Gastroesophageal sphincter (tissue), 4 donors: Measurements from ENCODE around the gene BBS7. TPM values are rescaled to one million over a fixed set of nuclear protein-coding genes. Genes with fewer than 3 reads are reported as not detected.

ENCODE experiments used
- ATAC-seq: fragments of 150-250 bp; one replicate; pipeline ENCODE4 v1.9.1; 2016; ENCODE audit warnings: mild to moderate bottlenecking, moderate library complexity
- H3K27ac ChIP-seq, 4 donors: fragments of 200-600 bp; sonication (generic) in 3 of 4; 1 replicate in 3 of 4; 2 replicates in 1 of 4; pipeline ENCODE4 v1.5.1; 2016 to 2019
- H3K27me3 ChIP-seq: fragments of 200-600 bp; sonication (generic); one replicate; pipeline ENCODE4 v1.5.1; 2019
- H3K36me3 ChIP-seq, 2 donors: fragments of 200-600 bp; sonication (generic); one replicate each; pipeline ENCODE4 v1.5.1; 2019; ENCODE audit warnings: control low read depth in 1 of 2
- H3K4me1 ChIP-seq, 3 donors: fragments of 200-600 bp; sonication (generic); 1 replicate in 2 of 3; 2 replicates in 1 of 3; pipeline ENCODE4 v1.5.1; 2016 to 2019; ENCODE audit warnings: control low read depth in 2 of 3
- H3K4me3 ChIP-seq, 2 donors: fragments of 200-600 bp; sonication (generic); one replicate each; pipeline ENCODE4 v1.5.1; 2019; ENCODE audit warnings: mild to moderate bottlenecking in 1 of 2, moderate library complexity in 1 of 2
- H3K9me3 ChIP-seq, 3 donors: fragments of 200-600 bp; sonication (generic); one replicate each; pipeline ENCODE4 v1.5.1; 2017 to 2019; ENCODE audit warnings: control low read depth in 2 of 3
- CTCF ChIP-seq, 4 experiments: fragments of 200-600 bp in 2 of 4; fragments of 450-650 bp in 2 of 4; sonication (generic) in 1 of 4; IDR thresholded peaks; one replicate each; pipeline ENCODE4 v1.5.1; 2017 to 2019; ENCODE audit warnings: antibody characterized with exemption in 4 of 4, mild to moderate bottlenecking in 2 of 4, moderate library complexity in 2 of 4
- EP300 ChIP-seq: sonication (generic); formaldehyde crosslinking; IDR thresholded peaks from one replicate; pipeline ENCODE4 v1.6.1; 2017; ENCODE audit warnings: antibody characterized with exemption, mild to moderate bottlenecking
- POLR2A ChIP-seq, 2 donors: fragments of 450-650 bp; IDR thresholded peaks; one replicate each; pipeline ENCODE4 v1.6.1; 2017; ENCODE audit warnings: antibody characterized with exemption in 2 of 2, mild to moderate bottlenecking in 2 of 2, moderate library complexity in 1 of 2
- POLR2AphosphoS5 ChIP-seq: sonication (generic); formaldehyde crosslinking; IDR thresholded peaks from one replicate; pipeline ENCODE4 v1.6.1; 2017; ENCODE audit warnings: antibody characterized with exemption
- WGBS, 2 donors: methylation state at CpG; one replicate each; pipeline ENCODE4 v1.1.5; 2018; ENCODE audit warnings: low coverage in 1 of 2; 5-methylcytosine and 5-hydroxymethylcytosine counted together
- total RNA-seq, 4 donors: library from RNA; depleted of rRNA; stranded (reverse); fragments of >200 nt; gene quantifications; one replicate each; pipeline ENCODE4 v1.1.0, GENCODE V29; 2016

Gene BBS7
- total RNA-seq, 4 donors from 2014 or later = 13.3 to 23.1 (median 20.4) TPM

GRCh38 chr4:121785479-121785878, 84.8 kb downstream of the BBS7 start:
- peak; percentile 58 for ATAC-seq
- TF ChIP-seq POLR2AphosphoS5 = no peak
- no peak for TF ChIP-seq EP300
- TF ChIP-seq CTCF (IDR thresholded peaks at IDR 0.05) = no peak
- TF ChIP-seq POLR2A (IDR thresholded peaks at IDR 0.05) = no peak
- Histone ChIP-seq H3K4me1 (no peaks in the 10 kb centered on the region), H3K27me3 (peaks cover 44% of the 10 kb centered on the region), H3K9me3 (peaks cover 0 to 4% (median 0%) of the 10 kb centered on the region in 3 donors), H3K36me3 (no peaks in the 10 kb centered on the region), H3K4me3 (no peak overlapping the region), H3K27ac (peak overlapping the region in 1 of 4 donors; percentile 17)
- WGBS, 2 donors = 69% methylated on average over 3 of the region's 4 CpGs; no CpG with 5 or more reads in 1 of the 2 donors

DNA sequence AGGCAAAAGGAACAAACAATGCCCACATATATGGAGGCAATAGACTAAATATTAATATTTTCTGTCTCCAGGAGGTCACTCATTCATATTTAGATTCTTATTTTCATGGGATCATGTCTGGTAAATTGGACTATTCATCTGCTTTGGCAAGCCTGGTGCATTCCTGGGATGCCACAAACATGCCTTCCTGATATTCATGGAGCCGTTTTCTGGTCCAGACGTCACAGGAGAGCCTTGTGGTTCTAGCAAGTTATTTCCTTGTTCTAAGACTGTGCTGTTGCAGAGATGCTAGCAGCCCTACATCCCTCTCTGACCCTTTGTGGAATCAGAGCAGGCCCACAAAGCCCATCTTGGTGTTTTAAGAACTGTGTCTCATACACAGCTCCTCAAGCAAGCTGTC, 85.3 kb downstream of the BBS7 start:
- peak; percentile 49 for ATAC-seq
- H3K4me3 ChIP-seq = no peak overlapping the region
- peaks cover 0 to 4% (median 0%) of the 10 kb centered on the region in 3 donors for H3K9me3 ChIP-seq
- no peaks in the 10 kb centered on the region for H3K36me3 ChIP-seq
- no peaks in the 10 kb centered on the region for H3K4me1 ChIP-seq
- TF ChIP-seq EP300 (no peak), CTCF (IDR thresholded peaks at IDR 0.05) (no peak), POLR2A (IDR thresholded peaks at IDR 0.05) (no peak), POLR2AphosphoS5 (no peak)
- 25 to 31% methylated on average over 2 of the region's 2 CpGs for WGBS, 2 donors
- peak overlapping the region in 1 of 4 donors; percentile 17 for H3K27ac ChIP-seq
- peaks cover 49% of the 10 kb centered on the region for H3K27me3 ChIP-seq

DNA sequence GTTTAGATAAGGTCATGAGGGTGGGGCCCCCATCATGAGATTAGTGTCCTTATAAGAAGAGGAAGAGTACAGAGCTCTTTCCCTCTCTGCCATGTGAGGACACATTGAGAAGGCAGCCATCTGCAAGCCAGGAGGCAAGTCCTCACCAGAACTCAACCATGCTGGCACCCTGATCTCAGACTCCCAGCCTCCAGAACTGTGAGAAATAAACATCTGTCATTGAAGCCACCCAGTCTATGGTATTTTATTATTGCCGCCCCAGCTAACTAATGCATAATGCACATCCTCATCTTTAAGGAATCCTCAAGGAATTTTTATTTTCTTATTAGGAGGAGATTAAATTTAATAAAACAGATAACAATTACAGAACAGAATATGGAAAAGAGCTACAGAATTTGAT, 85.9 kb downstream of the BBS7 start:
- Histone ChIP-seq H3K36me3 (no peaks in the 10 kb centered on the region), H3K9me3 (peaks cover 0 to 4% (median 0%) of the 10 kb centered on the region in 3 donors), H3K4me1 (no peaks in the 10 kb centered on the region), H3K27me3 (peaks cover 53% of the 10 kb centered on the region), H3K4me3 (no peak overlapping the region), H3K27ac (no peak overlapping the region)
- no peak for ATAC-seq
- WGBS, 2 donors = 17 to 43% methylated on average over 1 of the region's 1 CpG
- TF ChIP-seq POLR2AphosphoS5 (no peak), EP300 (no peak), CTCF (IDR thresholded peaks at IDR 0.05) (no peak), POLR2A (IDR thresholded peaks at IDR 0.05) (no peak)

DNA sequence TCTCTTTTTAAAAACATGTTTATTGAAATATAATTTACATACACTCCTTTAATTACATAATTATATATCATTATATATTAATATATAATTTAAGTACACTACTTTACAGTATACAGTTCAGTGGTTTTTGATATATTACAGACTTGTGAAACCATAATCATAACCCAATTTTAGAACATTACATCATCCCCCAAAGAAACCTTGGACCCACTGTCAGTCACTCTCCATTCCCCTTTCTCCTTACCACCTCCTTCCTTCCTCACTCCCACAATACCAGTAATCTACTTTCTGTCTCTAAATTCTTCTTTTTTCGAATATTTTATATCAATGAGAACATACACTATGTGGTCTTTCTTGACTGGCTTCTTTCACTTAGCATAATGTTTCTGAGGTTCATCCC, 87.1 kb downstream of the BBS7 start:
- WGBS, 2 donors = 89 to 92% methylated on average over 1 of the region's 1 CpG
- peaks cover 0 to 4% (median 0%) of the 10 kb centered on the region in 3 donors for H3K9me3 ChIP-seq
- ATAC-seq = no peak
- peaks cover 53% of the 10 kb centered on the region for H3K27me3 ChIP-seq
- H3K4me1 ChIP-seq = no peaks in the 10 kb centered on the region
- no peaks in the 10 kb centered on the region for H3K36me3 ChIP-seq
- TF ChIP-seq EP300 = no peak
- no peak overlapping the region for H3K27ac ChIP-seq
- no peak overlapping the region for H3K4me3 ChIP-seq

GRCh38 chr4:121778991-121779628, 91.2 kb downstream of the BBS7 start:
- ATAC-seq = no peak
- 28 to 30% methylated on average over 8 of the region's 8 CpGs for WGBS, 2 donors
- TF ChIP-seq CTCF (IDR thresholded peaks at IDR 0.05) (no peak), POLR2AphosphoS5 (no peak), EP300 (no peak), POLR2A (IDR thresholded peaks at IDR 0.05) (no peak)

More at GRCh38 chr4:121778991-121779628, 91.2 kb downstream of the BBS7 start:
- Histone ChIP-seq H3K9me3 (peaks cover 0 to under 1% (median 0%) of the 10 kb centered on the region in 3 donors), H3K27me3 (peaks cover 22% of the 10 kb centered on the region), H3K27ac (no peak overlapping the region), H3K36me3 (no peaks in the 10 kb centered on the region), H3K4me3 (no peak overlapping the region), H3K4me1 (no peaks in the 10 kb centered on the region)
